ENCODE measurements around the gene YAP1. TPM values are rescaled to one million over a fixed set of nuclear protein-coding genes. Genes with fewer than 3 reads are reported as not detected.

The YAP1 gene
- total RNA-seq, 2 donors from 2014 or later = 26.0 to 38.9 TPM

DNA sequence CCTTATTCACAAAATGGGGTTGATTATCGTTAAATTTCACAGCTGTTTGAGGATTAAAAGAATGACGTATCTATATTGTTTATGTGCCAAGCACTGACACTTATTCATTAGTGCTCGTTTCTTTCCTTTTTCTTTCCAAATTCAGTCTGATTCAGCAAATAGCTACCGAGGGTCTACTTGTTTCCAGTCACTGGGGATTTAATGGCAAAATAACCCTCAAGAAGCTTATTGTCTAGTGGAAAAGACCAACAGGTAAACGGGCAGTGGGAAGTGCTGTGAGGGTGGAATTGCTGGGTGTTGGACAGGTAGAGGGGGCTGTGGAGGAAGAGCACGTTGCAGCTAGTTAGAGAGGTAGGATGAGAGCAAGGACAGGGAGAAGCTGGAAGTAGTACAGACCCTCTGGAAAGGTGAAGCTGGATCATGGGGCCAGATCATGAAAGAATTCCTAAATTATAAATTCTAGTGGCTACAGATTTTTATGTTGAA, 158.8 kb downstream of the YAP1 start:
- Histone ChIP-seq H3K36me3 (replicated peaks in 1 of 2; ENCODE audit: insufficient read depth in 1 of 2, low read depth in 2 of 2) (no peaks in the 10 kb centered on the region), H3K9me3 (no peaks in the 10 kb centered on the region), H3K4me3 (no peak overlapping the region), H3K27me3 (no peaks in the 10 kb centered on the region), H3K27ac (peak overlapping the region in 3 of 4 donors; percentile 52 to 84 (median 79)), H3K4me1 (peaks cover 20% of the 10 kb centered on the region)
- no peak for TF ChIP-seq POLR2A (IDR thresholded peaks at IDR 0.05)
- TF ChIP-seq, protein P1, sequence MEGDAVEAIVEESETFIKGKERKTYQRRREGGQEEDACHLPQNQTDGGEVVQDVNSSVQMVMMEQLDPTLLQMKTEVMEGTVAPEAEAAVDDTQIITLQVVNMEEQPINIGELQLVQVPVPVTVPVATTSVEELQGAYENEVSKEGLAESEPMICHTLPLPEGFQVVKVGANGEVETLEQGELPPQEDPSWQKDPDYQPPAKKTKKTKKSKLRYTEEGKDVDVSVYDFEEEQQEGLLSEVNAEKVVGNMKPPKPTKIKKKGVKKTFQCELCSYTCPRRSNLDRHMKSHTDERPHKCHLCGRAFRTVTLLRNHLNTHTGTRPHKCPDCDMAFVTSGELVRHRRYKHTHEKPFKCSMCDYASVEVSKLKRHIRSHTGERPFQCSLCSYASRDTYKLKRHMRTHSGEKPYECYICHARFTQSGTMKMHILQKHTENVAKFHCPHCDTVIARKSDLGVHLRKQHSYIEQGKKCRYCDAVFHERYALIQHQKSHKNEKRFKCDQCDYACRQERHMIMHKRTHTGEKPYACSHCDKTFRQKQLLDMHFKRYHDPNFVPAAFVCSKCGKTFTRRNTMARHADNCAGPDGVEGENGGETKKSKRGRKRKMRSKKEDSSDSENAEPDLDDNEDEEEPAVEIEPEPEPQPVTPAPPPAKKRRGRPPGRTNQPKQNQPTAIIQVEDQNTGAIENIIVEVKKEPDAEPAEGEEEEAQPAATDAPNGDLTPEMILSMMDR (IDR thresholded peaks at IDR 0.05) = no peak
- intact Hi-C loops (cut with DNase I) = no loop called here
- no peak for ATAC-seq
- WGBS, 2 donors = 6 to 8% methylated on average over 6 of the region's 6 CpGs
- no peak for DNase-seq

DNA sequence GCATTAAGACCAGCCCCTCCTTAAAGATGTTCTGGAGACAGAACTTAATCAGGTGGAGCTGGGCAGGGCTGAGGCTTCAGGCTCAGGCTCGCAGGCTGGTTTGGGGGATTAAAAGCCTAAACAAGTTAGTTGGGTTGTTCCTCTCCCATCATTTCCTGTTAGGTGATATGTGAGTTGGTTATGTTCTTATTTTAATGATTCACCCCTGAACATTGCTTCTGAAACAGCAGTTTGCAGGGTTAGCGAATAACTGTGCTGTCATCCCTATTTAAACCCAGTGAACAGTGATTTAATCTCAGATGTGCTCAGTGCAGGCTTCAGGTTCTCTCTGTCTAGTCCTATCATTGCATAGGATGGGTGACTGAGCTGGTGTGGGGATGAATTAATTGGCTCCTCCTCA, 159.7 kb downstream of the YAP1 start:
- TF ChIP-seq POLR2A (IDR thresholded peaks at IDR 0.05) = no peak
- TF ChIP-seq, protein P1 (IDR thresholded peaks at IDR 0.05) = no peak
- peak overlapping the region in 1 of 4 donors; percentile 11 for H3K27ac ChIP-seq
- no peak overlapping the region for H3K4me3 ChIP-seq
- intact Hi-C loops (cut with DNase I) = no loop called here
- ATAC-seq (no peak), DNase-seq (no peak)
- 72 to 91% methylated on average over 2 of the region's 2 CpGs for WGBS, 2 donors
- H3K9me3 ChIP-seq = no peaks in the 10 kb centered on the region
- H3K36me3 ChIP-seq (replicated peaks in 1 of 2; ENCODE audit: insufficient read depth in 1 of 2, low read depth in 2 of 2) = no peaks in the 10 kb centered on the region
- no peaks in the 10 kb centered on the region for H3K27me3 ChIP-seq
- peaks cover 20% of the 10 kb centered on the region for H3K4me1 ChIP-seq

DNA sequence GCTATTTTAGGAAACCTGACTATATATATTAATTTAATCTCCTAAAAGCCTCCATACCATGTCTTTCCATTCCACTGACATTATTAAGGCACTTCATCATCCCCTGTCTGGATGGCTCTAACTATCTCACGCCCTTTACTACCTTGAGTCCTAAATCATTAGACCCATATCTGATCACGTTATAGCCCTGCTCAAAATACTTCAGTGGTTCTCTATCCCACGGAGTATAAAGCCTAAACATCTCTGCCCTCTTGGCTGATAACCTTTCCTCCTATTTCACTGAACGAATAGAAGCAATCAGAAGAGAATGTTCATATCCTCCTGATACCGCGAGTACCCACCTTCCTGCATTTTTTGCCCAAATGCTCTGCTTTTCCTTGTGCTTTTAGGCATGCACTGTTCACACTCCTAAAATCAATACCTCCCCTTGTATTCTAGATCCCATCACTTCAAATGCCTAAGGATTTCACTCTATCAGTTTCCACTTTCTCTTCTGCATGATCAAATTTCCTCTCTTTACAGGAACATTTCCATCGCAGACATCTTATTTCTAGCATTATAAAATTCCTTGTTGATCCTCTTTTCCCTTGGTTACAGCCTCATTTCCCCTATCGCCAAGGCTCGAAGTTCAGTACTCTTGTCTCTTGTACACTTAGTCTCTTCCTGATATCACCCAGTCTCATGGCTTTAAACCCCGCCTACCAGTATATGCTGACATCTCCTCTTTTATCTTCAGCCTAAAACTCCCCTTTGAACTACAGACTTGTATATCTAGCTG, 162.0 kb downstream of the YAP1 start:
- TF ChIP-seq, protein P1 (IDR thresholded peaks at IDR 0.05) = no peak
- TF ChIP-seq POLR2A (IDR thresholded peaks at IDR 0.05) = no peak
- Histone ChIP-seq H3K9me3 (no peaks in the 10 kb centered on the region), H3K27me3 (no peaks in the 10 kb centered on the region), H3K4me1 (peaks cover 34% of the 10 kb centered on the region), H3K27ac (no peak overlapping the region), H3K4me3 (no peak overlapping the region), H3K36me3 (replicated peaks in 1 of 2; ENCODE audit: insufficient read depth in 1 of 2, low read depth in 2 of 2) (no peaks in the 10 kb centered on the region)
- ATAC-seq (no peak), DNase-seq (no peak)
- WGBS, 2 donors = 73 to 77% methylated on average over 10 of the region's 10 CpGs
- intact Hi-C loops (cut with DNase I) = no loop called here

DNA sequence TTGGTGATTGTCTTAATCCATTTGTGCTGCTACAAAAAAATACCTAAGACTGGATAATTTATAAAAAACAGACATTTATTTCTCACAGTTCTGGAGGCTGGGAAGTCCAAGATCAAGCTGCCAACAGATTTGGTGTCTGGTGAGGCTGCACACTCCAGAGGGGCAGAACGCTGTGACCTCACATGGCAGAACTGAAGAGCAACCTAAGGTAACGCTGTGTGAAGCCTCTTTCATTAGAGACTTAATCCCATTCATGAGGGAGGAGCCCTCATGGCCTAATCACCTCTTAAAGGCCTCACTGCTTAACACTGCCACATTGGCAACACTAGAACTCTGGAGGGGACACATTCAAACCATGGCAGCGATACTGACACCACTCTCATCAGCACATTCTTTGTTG, 164.4 kb downstream of the YAP1 start:
- DNase-seq = no peak
- intact Hi-C loops (cut with DNase I) = no loop called here
- ATAC-seq = no peak
- no peak for TF ChIP-seq POLR2A (IDR thresholded peaks at IDR 0.05)
- TF ChIP-seq, protein P1 (IDR thresholded peaks at IDR 0.05) = no peak
- no peaks in the 10 kb centered on the region for H3K9me3 ChIP-seq
- H3K27me3 ChIP-seq = no peaks in the 10 kb centered on the region
- no peak overlapping the region for H3K27ac ChIP-seq
- WGBS, 2 donors = 87 to 93% methylated on average over 3 of the region's 3 CpGs
- no peaks in the 10 kb centered on the region for H3K36me3 ChIP-seq (replicated peaks in 1 of 2; ENCODE audit: insufficient read depth in 1 of 2, low read depth in 2 of 2)
- peaks cover 31% of the 10 kb centered on the region for H3K4me1 ChIP-seq
- H3K4me3 ChIP-seq = no peak overlapping the region

GRCh38 chr11:102276362-102276761, 166.1 kb downstream of the YAP1 start:
- Histone ChIP-seq H3K4me1 (peaks cover 34% of the 10 kb centered on the region), H3K36me3 (replicated peaks in 1 of 2; ENCODE audit: insufficient read depth in 1 of 2, low read depth in 2 of 2) (no peaks in the 10 kb centered on the region), H3K27ac (peak overlapping the region in 2 of 4 donors; percentile 27 to 31), H3K27me3 (no peaks in the 10 kb centered on the region), H3K9me3 (no peaks in the 10 kb centered on the region), H3K4me3 (no peak overlapping the region)
- no peak for ATAC-seq
- DNase-seq = no peak
- intact Hi-C loops (cut with DNase I) = no loop called here
- 39 to 47% methylated on average over 4 of the region's 4 CpGs for WGBS, 2 donors
- TF ChIP-seq, protein P1 (IDR thresholded peaks at IDR 0.05) = no peak
- TF ChIP-seq POLR2A (IDR thresholded peaks at IDR 0.05) = no peak

All from body of pancreas (tissue), 4 donors.